Measurements from ENCODE around the gene SMYD5. TPM values are rescaled to one million over a fixed set of nuclear protein-coding genes. Genes with fewer than 3 reads are reported as not detected.

SMYD5 gene
- total RNA-seq, 1 donor from 2014 or later, result 10.1 TPM

- intact Hi-C loops (cut with DNase I), result no loop called here
- H3K27me3 ChIP-seq, result no peaks in the 10 kb centered on the region
- no peak overlapping the region for H3K4me3 ChIP-seq
These were observed 39.4 kb downstream of the SMYD5 start for GRCh38 chr2:73253400-73253799.

DNA sequence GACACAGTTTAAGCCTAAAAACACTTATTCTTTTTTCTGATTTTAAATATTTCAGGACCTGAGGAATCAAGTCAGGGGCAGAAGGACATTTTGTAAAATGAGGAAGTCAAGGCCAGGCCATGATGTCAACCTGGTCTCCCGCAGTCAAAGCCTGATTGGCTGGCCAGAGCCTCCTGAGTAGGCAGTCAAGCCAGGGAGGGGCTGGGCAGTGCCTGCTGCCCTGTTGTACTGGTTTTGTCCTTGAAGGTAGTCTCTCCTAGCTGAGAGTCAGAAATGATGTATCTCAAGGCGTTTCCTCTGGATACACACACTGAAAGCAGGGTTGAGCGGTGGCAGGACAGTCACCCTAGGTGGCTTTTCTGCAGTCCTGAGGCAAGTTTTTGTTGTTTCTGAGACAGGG is 39.9 kb downstream of the SMYD5 start:
- DNase-seq (ENCODE audit: low spot score in 2 of 2), result no peak
- H3K36me3 ChIP-seq, result peaks cover 53 to 58% of the 10 kb centered on the region in 2 donors
- H3K27ac ChIP-seq, result no peak overlapping the region
- intact Hi-C loops (cut with DNase I), result no loop called here
- H3K27me3 ChIP-seq, result no peaks in the 10 kb centered on the region
- no peaks in the 10 kb centered on the region for H3K9me3 ChIP-seq
- H3K4me3 ChIP-seq, result no peak overlapping the region
- TF ChIP-seq, protein P1, sequence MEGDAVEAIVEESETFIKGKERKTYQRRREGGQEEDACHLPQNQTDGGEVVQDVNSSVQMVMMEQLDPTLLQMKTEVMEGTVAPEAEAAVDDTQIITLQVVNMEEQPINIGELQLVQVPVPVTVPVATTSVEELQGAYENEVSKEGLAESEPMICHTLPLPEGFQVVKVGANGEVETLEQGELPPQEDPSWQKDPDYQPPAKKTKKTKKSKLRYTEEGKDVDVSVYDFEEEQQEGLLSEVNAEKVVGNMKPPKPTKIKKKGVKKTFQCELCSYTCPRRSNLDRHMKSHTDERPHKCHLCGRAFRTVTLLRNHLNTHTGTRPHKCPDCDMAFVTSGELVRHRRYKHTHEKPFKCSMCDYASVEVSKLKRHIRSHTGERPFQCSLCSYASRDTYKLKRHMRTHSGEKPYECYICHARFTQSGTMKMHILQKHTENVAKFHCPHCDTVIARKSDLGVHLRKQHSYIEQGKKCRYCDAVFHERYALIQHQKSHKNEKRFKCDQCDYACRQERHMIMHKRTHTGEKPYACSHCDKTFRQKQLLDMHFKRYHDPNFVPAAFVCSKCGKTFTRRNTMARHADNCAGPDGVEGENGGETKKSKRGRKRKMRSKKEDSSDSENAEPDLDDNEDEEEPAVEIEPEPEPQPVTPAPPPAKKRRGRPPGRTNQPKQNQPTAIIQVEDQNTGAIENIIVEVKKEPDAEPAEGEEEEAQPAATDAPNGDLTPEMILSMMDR (IDR thresholded peaks at IDR 0.05), result no peak
- H3K4me1 ChIP-seq, result no peaks in the 10 kb centered on the region

More at GRCh38 chr2:73253400-73253799, 39.4 kb downstream of the SMYD5 start:
- no peak overlapping the region for H3K27ac ChIP-seq
- no peak for DNase-seq (ENCODE audit: low spot score in 2 of 2)
- no peaks in the 10 kb centered on the region for H3K4me1 ChIP-seq
- TF ChIP-seq, protein P1 (IDR thresholded peaks at IDR 0.05), result no peak
- H3K36me3 ChIP-seq, result peaks cover 58 to 63% of the 10 kb centered on the region in 2 donors
- no peaks in the 10 kb centered on the region for H3K9me3 ChIP-seq

GRCh38 chr2:73254343-73255006 is 40.4 kb downstream of the SMYD5 start:
- Histone ChIP-seq H3K36me3 (peaks cover 49 to 52% of the 10 kb centered on the region in 2 donors), H3K4me3 (no peak overlapping the region), H3K27ac (no peak overlapping the region), H3K9me3 (no peaks in the 10 kb centered on the region), H3K27me3 (no peaks in the 10 kb centered on the region), H3K4me1 (no peaks in the 10 kb centered on the region)
- TF ChIP-seq, protein P1 (IDR thresholded peaks at IDR 0.05), result no peak
- intact Hi-C loops (cut with DNase I), result no loop called here
- DNase-seq (ENCODE audit: low spot score in 2 of 2), result no peak

DNA sequence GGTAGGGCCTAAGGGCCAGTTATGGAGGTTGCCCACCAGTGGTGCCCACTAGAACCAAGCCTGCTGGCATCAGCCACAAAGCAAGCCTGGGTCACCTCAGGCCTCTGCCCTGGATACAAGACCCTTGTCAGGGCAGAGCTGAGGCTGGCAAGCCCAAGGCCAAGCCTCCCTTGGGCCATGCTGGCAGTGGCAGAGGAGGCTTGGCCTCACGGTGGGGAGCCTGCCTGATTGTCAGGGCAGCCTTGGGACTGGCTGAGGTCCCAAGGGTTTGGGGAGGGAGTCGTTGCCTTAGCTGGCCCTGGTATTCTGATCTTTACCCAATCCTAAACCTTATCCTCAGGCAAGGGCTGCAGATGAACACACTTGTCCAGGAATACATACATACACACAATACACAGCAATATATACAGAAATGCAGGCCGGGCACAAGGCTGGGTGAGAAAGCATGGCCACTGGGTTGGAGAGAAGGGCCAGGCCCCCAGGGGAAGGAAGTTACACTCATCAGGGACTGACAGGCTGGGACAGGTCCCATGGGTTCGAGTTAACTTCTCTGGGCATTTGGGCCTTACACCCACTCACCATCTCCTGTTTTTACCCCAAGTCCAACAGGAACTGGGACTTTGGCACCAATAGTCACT is 41.1 kb downstream of the SMYD5 start:
- H3K9me3 ChIP-seq, result no peaks in the 10 kb centered on the region
- no peak for DNase-seq (ENCODE audit: low spot score in 2 of 2)
- intact Hi-C loops (cut with DNase I), result no loop called here
- H3K4me3 ChIP-seq, result no peak overlapping the region
- TF ChIP-seq, protein P1 (IDR thresholded peaks at IDR 0.05), result no peak
- H3K36me3 ChIP-seq, result peaks cover 42 to 45% of the 10 kb centered on the region in 2 donors
- H3K4me1 ChIP-seq, result no peaks in the 10 kb centered on the region
- H3K27ac ChIP-seq, result no peak overlapping the region
- no peaks in the 10 kb centered on the region for H3K27me3 ChIP-seq

DNA sequence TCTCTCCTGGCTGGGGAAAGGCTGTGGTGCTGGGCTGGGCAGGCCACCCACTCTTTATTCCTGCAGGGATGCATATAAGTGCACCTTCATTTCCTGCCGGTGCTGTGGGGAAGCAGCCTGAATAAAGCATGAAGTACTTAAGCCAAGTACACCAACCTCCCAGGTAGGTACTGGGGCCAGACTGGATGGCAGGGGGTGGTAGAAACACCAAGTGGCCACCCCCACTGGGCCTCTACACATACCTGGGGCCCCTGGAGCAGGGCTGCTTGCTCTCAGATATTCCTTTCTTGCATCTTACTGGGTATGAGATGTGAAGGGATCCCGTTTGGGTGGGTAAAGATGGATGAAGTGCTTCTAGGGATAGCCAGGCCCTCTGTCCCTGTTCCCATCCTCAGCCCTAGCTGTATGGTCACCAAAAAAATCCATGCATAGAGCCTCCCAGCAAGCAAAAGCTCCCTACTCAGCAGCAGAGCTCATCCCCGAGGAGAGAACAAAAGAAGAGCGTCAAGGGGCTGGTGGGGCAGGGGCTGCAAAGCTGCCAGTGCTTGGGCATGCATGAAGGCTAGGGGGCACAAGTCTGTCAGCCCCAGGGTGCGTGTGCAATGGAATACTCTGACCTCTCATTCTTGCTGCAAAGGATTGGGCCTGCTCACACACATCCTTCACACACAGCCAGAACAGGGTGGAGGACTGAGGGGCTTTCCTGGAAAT is 42.0 kb downstream of the SMYD5 start:
- H3K4me1 ChIP-seq, result no peaks in the 10 kb centered on the region
- DNase-seq (ENCODE audit: low spot score in 2 of 2), result no peak
- no peak overlapping the region for H3K27ac ChIP-seq
- peaks cover 33 to 36% of the 10 kb centered on the region in 2 donors for H3K36me3 ChIP-seq
- no peaks in the 10 kb centered on the region for H3K9me3 ChIP-seq
- intact Hi-C loops (cut with DNase I), result no loop called here
- H3K4me3 ChIP-seq, result no peak overlapping the region
- TF ChIP-seq, protein P1 (IDR thresholded peaks at IDR 0.05), result no peak
- no peaks in the 10 kb centered on the region for H3K27me3 ChIP-seq
